HepG2 (cell line): ENCODE results near the gene RAB17. TPM values are rescaled to one million over a fixed set of nuclear protein-coding genes. Genes with fewer than 3 reads are reported as not detected.

Source experiments
- ARNT2 ChIP-seq: sonication (generic); formaldehyde crosslinking; IDR thresholded peaks from 2 replicates; pipeline ENCODE4 v1.8.0; 2022; ENCODE audit warnings: mild to moderate bottlenecking, low read depth, missing genetic modification reagents, moderate library complexity
- BORCS8-MEF2B ChIP-seq: sonication (generic); formaldehyde crosslinking; IDR thresholded peaks from 2 replicates; pipeline ENCODE4 v1.8.0; 2022; ENCODE audit warnings: mild to moderate bottlenecking, missing genetic modification reagents
- ELF1 ChIP-seq: sonication (generic); formaldehyde crosslinking; IDR thresholded peaks from 2 replicates; pipeline ENCODE4 v1.4.0; 2020; ENCODE audit warnings: missing genetic modification reagents
- GZF1 ChIP-seq: sonication (generic); formaldehyde crosslinking; IDR thresholded peaks from 2 replicates; pipeline ENCODE4 v1.5.1; 2020; ENCODE audit warnings: mild to moderate bottlenecking, missing genetic modification reagents
- NFYC ChIP-seq: IDR thresholded peaks from 2 replicates; pipeline ENCODE4 v1.6.1; 2016; ENCODE audit warnings: missing genetic modification reagents, missing compliant biosample characterization
- NR2F6 ChIP-seq, 2 experiments: IDR thresholded peaks; 2 replicates each; pipeline ENCODE4 v1.6.1; 2016; ENCODE audit warnings: antibody characterized with exemption in 1 of 2, mild to moderate bottlenecking in 1 of 2
- RAD21 ChIP-seq: fragments of 450-650 bp; formaldehyde crosslinking; IDR thresholded peaks from 2 replicates; pipeline ENCODE4 v1.5.0; 2020; ENCODE audit warnings: mild to moderate bottlenecking
- SMAD1 ChIP-seq: sonication (generic); formaldehyde crosslinking; IDR thresholded peaks from 2 replicates; pipeline ENCODE4 v1.4.0; 2020; ENCODE audit warnings: missing genetic modification reagents, low read depth, mild to moderate bottlenecking, borderline replicate concordance
- SMAD3 ChIP-seq: sonication (generic); formaldehyde crosslinking; IDR thresholded peaks from 2 replicates; pipeline ENCODE4 v1.4.0; 2020; ENCODE audit warnings: missing genetic modification reagents
- SOX5 ChIP-seq: IDR thresholded peaks from 2 replicates; pipeline ENCODE4 v1.6.1; 2016; ENCODE audit warnings: borderline replicate concordance
- SP5 ChIP-seq: IDR thresholded peaks from 2 replicates; pipeline ENCODE4 v1.6.1; 2016; ENCODE audit warnings: low read depth, borderline replicate concordance
- TAF1 ChIP-seq: sonication (generic); formaldehyde crosslinking; IDR thresholded peaks from 2 replicates; pipeline ENCODE4 v1.4.0; 2020; ENCODE audit warnings: missing genetic modification reagents
- TARDBP ChIP-seq: sonication (generic); formaldehyde crosslinking; IDR thresholded peaks from 2 replicates; pipeline ENCODE4 v1.8.0; 2022; ENCODE audit warnings: mild to moderate bottlenecking, missing genetic modification reagents
- ZFX ChIP-seq: sonication (generic); formaldehyde crosslinking; IDR thresholded peaks from 2 replicates; pipeline ENCODE4 v1.4.0; 2020; ENCODE audit warnings: mild to moderate bottlenecking, low read depth, missing genetic modification reagents, moderate library complexity
- ZNF530 ChIP-seq: sonication (generic); formaldehyde crosslinking; IDR thresholded peaks from 2 replicates; pipeline ENCODE4 v1.5.0; 2020; ENCODE audit warnings: low read depth, mild to moderate bottlenecking, missing genetic modification reagents
- ZNF550 ChIP-seq: sonication (generic); formaldehyde crosslinking; IDR thresholded peaks from 2 replicates; pipeline ENCODE4 v1.4.0; 2020; ENCODE audit warnings: mild to moderate bottlenecking, missing genetic modification reagents, borderline replicate concordance
- polyA plus RNA-seq, 8 experiments: library from polyadenylated mRNA; depleted of rRNA in 3 of 8; stranded (reverse) in 7 of 8; unstranded in 1 of 8; fragments of >200 nt; fragmentation: Illumina TruSeq in 4 of 8; extraction: Trizol in 4 of 8; gene quantifications; 2 replicates each; pipeline versions ENCODE4 v1.2.1 to v1.2.3, GENCODE V29; 2011 to 2016; ENCODE audit warnings: low read depth in 4 of 8, missing spikeins in 1 of 8, mixed read lengths in 1 of 8; ENCODE audit not compliant: insufficient read depth in 1 of 8
- total RNA-seq, 5 experiments: library from RNA; depleted of rRNA; stranded (reverse); fragments of >200 nt; fragmentation: Illumina TruSeq; extraction: Trizol; gene quantifications; 2 replicates each; pipeline ENCODE4 v1.2.3, GENCODE V29; 2016; ENCODE audit warnings: low read depth in 1 of 5
- TF ChIP-seq, protein P1 (sequence below): IDR thresholded peaks from 2 replicates; pipeline ENCODE4 v1.6.1; 2018; ENCODE audit warnings: missing genetic modification reagents
- TF ChIP-seq, protein P2 (sequence below), 2 experiments: fragments of 450-650 bp in 1 of 2; sonication (generic) in 1 of 2; formaldehyde crosslinking in 1 of 2; IDR thresholded peaks; 2 replicates each; pipeline versions ENCODE4 v1.6.1 to v1.8.0; 2016 to 2022; ENCODE audit warnings: antibody characterized with exemption in 1 of 2, mild to moderate bottlenecking in 1 of 2, missing genetic modification reagents in 1 of 2

The RAB17 gene
- total and polyA plus RNA-seq, 2 of the 13 experiments (the other 11 are each of a cell fraction or from before 2014, with no cell fraction given), result 68.0 to 124 TPM

DNA sequence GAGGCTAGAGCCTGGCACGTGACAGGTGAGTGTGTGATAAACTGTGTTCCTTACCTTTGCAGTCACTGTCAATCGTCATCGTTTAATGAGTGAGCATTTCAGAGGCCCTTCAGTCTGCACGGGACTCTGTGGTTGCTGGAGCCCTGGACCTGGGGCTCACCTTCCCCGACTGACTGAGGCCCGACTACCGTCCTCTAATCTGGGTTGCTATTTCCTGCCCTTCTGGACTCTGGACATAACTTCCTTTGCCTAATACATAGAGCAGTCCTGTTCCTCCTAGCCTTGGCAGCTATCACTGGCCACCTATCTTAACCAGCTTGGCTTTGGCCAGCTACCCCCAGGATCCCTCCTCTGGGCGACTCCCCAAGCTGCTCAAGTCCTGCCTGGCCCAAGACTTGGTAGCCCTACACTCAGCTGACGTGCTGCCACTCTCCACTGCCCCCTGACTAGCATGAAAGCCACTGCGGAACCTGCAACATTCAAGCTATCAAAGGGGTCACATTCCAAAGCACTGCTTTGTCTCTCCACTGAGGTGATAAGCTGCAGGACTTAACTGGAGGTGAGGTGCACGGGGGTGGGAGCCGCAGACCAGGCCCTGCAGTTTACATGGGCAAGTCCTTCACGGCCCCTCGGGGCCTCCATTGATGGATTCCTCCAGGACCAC, 11.1 kb upstream of the RAB17 start (continued):
- TF ChIP-seq SMAD3 (CRISPR knock-in tag) (0 out of 2 replicates have a peak, but pooled peaks have one; percentile 48), ARNT2 (CRISPR knock-in tag) (0 out of 2 replicates have a peak, but pooled peaks have one; percentile 39), TAF1 (CRISPR knock-in tag) (peak; percentile 75), SP5 (CRISPR knock-in tag) (peak; percentile 9; the same call in 1 of the 2 replicates), RAD21 (no peak), ZFX (CRISPR knock-in tag) (peak; percentile 76), BORCS8-MEF2B (CRISPR knock-in tag) (peak; percentile 81), SMAD1 (CRISPR knock-in tag) (no peak), ZNF530 (CRISPR knock-in tag) (no peak), ELF1 (CRISPR knock-in tag) (peak; percentile 59), ZNF550 (0 out of 2 replicates have a peak, but pooled peaks have one; percentile 92), SOX5 (CRISPR knock-in tag) (peak; percentile 22; the same call in 1 of the 2 replicates), NR2F6 (IDR thresholded peaks at IDR 0.05) (peak; percentile 27; the same call in 1 of the 2 replicates), NR2F6 (CRISPR knock-in tag; IDR thresholded peaks at IDR 0.05) (peak; percentile 40; the same call in 1 of the 2 replicates), NFYC (CRISPR knock-in tag) (no peak; the same call in 1 of the 2 replicates), GZF1 (CRISPR knock-in tag) (no peak), TARDBP (CRISPR knock-in tag) (peak; percentile 91)
- TF ChIP-seq, protein P1, sequence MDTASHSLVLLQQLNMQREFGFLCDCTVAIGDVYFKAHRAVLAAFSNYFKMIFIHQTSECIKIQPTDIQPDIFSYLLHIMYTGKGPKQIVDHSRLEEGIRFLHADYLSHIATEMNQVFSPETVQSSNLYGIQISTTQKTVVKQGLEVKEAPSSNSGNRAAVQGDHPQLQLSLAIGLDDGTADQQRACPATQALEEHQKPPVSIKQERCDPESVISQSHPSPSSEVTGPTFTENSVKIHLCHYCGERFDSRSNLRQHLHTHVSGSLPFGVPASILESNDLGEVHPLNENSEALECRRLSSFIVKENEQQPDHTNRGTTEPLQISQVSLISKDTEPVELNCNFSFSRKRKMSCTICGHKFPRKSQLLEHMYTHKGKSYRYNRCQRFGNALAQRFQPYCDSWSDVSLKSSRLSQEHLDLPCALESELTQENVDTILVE (CRISPR knock-in tag), result peak; percentile 29; the same call in 1 of the 2 replicates
- TF ChIP-seq, protein P2, sequence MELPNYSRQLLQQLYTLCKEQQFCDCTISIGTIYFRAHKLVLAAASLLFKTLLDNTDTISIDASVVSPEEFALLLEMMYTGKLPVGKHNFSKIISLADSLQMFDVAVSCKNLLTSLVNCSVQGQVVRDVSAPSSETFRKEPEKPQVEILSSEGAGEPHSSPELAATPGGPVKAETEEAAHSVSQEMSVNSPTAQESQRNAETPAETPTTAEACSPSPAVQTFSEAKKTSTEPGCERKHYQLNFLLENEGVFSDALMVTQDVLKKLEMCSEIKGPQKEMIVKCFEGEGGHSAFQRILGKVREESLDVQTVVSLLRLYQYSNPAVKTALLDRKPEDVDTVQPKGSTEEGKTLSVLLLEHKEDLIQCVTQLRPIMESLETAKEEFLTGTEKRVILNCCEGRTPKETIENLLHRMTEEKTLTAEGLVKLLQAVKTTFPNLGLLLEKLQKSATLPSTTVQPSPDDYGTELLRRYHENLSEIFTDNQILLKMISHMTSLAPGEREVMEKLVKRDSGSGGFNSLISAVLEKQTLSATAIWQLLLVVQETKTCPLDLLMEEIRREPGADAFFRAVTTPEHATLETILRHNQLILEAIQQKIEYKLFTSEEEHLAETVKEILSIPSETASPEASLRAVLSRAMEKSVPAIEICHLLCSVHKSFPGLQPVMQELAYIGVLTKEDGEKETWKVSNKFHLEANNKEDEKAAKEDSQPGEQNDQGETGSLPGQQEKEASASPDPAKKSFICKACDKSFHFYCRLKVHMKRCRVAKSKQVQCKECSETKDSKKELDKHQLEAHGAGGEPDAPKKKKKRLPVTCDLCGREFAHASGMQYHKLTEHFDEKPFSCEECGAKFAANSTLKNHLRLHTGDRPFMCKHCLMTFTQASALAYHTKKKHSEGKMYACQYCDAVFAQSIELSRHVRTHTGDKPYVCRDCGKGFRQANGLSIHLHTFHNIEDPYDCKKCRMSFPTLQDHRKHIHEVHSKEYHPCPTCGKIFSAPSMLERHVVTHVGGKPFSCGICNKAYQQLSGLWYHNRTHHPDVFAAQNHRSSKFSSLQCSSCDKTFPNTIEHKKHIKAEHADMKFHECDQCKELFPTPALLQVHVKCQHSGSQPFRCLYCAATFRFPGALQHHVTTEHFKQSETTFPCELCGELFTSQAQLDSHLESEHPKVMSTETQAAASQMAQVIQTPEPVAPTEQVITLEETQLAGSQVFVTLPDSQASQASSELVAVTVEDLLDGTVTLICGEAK (IDR thresholded peaks at IDR 0.05), result no peak
- TF ChIP-seq, protein P2 (CRISPR knock-in tag; IDR thresholded peaks at IDR 0.05), result no peak; the same call in 1 of the 2 replicates
